Inflammatory macrophage treated with lipopolysaccharide for 1 hour (primary cell): ENCODE results near the gene TBC1D2.

Source experiments
- DNase-seq, 2 donors: peaks; one replicate each; pipeline ENCODE4 v3.0.0-alpha.2; 2020 to 2022

TBC1D2 gene

DNA sequence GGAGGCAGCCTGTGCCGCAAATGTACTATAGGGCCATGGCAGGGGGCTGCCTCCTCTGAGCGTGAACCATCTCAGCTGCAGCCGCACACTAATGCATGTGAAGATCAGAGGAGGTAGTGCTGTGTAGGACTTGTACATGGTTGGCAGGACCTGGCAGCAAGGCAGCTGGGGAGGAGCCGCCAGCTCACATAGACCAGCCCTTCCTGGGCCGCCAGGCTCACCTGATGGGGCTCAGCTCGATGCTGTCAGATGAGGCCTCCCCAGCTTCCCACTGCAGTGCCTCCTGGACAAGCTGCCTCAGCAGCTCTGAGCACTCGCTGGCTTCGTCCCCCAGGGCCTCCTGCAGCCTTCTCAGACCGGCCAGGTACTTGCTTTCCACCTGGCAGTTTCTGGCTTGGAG is 45.0 kb downstream of the TBC1D2 start:
- DNase-seq: no peak

DNA sequence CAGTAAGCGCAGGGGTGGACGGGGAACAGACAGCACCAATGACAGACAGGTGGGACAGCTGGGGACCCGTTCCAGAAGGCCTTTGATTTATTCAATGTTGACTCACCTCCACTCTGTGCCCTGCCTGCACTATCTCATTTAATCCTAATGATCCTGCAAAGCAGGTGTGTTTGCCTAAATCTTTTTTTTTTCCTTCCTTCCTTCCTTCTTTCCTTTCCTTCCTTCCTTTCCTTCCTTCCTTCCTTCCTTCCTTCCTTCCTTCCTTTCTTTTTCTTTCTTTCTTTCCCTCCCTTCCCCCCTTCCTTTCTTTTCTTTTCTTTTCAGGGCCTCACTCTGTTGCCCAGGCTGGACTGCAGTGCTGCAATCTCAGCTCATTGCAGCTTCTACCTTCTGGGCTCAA is 45.9 kb downstream of the TBC1D2 start:
- no peak for DNase-seq

DNA sequence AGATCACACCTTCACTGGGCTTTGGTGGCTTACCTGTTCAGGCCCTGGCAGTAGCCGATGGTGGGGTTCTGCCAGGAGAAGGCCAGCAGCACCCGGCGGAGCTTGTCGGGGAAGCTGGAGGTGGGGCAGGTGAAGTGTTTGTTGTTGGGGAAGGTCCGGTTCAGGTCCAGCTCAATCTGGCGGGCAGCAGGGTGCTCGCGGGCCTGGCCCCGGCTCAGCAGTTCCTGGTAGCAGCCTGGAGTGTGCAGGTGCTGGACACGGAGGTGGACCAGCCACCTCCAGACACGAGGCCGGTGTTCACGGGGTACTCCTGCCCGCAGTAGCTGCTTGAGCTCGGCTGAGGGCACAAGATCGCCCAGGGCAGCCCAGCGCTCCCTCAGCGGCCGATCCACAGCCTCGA is 46.8 kb downstream of the TBC1D2 start:
- no peak for DNase-seq

DNA sequence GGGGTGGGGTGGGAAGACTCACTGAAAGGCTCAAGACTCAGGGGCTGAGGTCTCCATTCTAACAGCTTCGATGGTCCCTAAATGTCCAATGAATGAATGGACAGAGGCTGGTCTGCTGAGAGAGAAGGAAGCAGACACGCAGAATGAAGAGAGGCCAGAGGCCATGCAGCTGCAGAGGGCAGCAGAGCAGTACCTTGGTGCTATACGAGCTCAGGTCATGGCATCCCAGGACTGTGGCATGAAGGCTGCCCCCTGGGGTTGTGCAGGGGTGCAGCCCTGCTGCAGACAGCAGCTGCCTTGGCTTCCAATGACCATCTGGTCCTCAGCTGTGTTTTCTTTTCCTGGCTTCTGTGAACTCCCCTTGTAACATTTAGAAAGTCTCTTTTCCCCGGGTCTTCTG is 47.8 kb downstream of the TBC1D2 start:
- no peak for DNase-seq

DNA sequence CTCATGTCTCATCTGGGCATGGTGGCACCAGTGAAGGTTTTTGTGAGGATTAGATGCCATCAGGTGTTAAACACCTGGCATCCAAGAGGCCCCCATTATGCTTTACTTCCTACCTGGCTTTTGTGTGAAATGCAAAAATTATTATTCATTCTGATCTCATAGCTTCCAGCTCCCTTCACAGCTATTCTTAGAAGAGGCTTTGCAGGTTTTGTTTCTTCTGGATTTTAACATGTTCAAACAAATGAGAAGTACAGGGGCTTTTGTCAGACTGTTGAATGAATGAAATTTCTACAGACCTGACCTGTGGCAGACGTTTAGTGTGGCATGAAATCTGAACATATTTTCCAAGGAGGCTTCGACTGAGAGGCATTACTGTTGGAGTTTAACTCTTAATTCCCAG is 48.7 kb downstream of the TBC1D2 start:
- no peak for DNase-seq

DNA sequence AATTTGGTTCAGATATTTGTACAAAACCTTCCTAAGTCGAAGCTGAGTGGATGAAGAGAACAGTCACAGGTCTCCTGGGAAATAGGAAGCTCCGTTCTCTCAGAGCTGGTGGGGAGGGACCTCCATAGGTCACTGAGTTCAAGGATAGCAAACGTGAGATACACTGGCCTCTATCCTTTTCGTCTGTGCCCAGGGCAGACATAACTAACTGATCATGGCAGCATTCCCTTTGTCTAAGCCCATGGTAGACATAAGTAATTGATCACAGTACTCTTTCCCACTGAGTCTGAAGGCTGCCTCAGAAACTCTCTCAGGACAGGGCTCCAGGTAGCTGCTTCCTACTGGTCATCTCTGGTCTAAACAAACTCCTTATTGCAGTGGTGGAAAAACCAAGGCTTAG is 50.8 kb downstream of the TBC1D2 start:
- DNase-seq: no peak

DNA sequence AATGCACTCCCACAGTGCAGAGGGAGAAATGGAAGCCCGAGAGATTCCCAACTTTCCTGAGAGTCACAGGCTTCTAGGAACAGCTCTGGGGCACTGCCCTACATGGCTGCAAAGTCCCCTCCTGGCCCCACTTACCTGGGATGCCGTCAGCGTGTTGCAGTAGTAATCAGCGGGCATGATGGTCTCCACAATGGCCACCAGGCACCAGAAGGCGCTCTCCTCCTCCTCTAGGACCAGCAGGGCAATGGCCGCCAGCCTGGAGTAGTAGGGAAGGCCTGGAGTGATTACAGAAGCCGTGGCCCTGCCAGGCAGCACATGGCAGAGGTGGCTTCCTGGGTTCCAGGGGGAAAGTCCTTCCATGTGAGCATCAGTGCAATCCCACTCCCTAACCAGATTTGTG is 52.3 kb downstream of the TBC1D2 start:
- no peak for DNase-seq

DNA sequence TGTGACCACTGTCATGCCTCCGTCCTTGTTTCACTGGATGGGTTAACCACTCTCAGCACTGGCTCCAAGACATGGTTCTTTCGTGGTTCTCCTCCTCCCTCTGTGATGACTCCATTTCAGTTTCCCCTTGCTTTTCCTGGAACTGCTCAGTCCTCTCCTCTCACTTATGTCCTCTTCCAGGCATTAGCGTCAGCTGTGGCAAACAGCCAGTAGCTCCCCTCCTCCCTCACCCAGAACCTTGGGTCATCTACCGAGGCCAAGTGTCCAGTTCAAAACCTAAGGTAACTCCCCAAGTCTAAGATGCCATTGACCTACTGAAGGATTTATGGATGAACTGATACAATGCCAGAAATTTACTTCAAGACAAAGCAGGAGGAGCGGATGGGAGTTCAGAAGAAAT is 53.2 kb downstream of the TBC1D2 start:
- DNase-seq: no peak

DNA sequence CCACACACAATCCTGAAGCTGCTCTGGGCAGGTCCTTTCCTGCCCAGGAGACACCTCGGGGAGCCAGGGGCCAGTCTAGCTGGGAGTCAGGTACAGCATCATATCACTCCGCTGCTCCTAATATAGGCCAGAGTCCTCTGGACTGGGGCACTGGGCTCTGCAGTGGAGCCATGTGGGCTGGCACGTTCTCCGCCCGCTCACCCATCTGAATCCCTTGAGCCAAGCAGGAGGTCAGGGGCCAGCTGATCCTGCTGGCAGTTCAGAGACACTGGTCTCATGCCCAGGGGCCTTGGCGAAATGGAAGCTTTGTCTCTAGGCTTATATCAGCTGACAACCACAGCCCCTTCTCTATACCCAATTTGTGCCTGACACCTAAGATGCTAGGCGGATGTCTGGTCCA is 53.7 kb downstream of the TBC1D2 start:
- no peak for DNase-seq

DNA sequence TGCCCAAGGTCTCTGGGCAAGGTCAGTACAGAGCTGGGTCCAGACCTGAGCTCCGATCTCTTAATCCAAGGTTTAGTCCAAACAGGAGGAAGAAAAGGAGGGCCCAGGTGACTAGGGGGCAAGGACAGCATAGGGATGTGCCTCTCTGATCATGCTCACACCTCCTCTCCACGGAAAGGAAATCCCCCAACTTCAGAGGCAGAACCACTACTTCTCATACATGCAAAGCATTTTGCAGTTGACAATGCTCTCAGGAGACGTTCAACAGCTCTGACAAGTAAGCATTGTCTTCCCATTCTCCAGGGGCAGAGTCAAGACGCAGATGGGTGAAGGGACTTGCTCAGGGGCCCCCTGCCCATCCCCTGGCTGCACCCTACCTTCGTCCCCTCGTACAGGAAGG is 54.3 kb downstream of the TBC1D2 start:
- no peak for DNase-seq

DNA sequence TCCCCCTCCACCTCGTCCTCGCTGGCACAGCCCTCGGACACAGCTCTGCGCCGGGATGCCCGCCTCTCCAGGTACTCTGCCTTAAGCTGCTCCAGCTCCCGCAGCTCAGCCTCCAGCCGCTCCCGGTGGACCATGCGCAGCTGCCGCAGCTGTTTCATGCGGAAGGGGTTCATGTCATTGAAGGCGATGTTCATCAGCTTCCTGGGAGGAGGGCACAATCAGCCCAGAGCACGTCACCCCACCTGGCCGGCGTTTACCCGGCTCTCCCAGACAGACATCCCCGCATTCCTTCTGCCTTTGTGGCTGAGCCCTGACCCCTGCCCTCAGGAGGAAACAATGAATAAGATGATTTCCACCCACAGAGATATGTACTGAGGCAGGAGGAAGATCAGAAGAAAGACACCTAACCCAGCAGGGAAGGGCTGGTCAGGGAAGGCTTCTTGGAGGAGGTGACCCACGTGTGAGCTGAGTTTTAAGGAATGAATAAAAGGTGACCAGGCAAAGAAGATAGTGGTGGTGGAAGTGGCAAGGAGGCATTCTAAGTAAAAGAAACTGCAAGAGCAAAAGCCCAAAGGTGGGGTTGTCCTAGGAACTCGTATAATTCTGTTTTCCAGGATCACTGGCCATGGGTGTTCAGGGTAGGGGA is 55.9 kb downstream of the TBC1D2 start:
- no peak for DNase-seq

DNA sequence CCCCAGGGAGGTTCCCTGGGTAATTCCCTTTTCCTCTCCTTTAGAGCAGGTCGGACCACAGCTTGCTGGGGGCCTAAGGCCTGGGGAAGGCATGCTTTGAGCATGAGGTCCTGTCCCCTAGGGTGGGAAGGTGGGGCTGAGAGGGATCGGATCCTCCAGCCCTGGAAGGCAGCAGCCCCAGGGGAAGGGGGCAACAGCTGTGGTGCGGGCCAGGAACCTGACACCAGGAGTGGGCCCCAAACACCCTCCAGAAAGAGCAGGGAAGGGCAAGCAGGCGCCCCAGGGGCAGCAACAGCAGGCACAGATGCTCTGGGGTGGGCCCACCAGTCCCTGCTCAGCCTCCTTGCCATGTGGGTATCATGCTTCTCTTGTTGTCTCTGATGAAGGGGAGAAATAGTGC is 59.8 kb downstream of the TBC1D2 start:
- no peak for DNase-seq

DNA sequence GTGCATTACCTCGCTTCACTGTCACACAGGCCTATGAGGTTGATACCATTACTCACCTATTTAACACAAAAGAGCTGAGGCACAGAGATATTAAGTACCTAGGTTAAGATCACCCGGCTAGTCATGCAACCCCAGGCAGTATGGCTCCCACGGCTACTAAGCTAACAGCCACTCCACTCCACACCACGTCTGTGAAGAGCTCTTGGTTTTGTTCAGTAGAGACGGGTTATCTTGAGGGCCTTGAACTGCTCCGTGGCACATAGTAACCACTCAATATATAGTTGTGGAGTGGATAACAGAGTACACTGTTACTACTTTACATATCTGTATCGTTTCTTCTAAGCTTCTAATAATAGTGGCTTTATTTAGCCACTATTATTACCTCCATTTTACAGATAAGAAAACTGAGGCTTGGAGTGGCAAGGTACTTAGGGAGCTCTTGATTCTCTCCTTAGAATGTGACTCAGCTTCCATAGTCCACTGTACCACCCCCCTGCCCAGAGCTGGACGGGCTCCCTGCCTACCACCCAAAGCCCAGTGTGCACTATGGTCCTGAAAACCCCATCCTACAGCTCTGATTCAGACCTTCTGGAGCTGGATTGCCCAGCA is 62.0 kb downstream of the TBC1D2 start:
- DNase-seq: no peak

DNA sequence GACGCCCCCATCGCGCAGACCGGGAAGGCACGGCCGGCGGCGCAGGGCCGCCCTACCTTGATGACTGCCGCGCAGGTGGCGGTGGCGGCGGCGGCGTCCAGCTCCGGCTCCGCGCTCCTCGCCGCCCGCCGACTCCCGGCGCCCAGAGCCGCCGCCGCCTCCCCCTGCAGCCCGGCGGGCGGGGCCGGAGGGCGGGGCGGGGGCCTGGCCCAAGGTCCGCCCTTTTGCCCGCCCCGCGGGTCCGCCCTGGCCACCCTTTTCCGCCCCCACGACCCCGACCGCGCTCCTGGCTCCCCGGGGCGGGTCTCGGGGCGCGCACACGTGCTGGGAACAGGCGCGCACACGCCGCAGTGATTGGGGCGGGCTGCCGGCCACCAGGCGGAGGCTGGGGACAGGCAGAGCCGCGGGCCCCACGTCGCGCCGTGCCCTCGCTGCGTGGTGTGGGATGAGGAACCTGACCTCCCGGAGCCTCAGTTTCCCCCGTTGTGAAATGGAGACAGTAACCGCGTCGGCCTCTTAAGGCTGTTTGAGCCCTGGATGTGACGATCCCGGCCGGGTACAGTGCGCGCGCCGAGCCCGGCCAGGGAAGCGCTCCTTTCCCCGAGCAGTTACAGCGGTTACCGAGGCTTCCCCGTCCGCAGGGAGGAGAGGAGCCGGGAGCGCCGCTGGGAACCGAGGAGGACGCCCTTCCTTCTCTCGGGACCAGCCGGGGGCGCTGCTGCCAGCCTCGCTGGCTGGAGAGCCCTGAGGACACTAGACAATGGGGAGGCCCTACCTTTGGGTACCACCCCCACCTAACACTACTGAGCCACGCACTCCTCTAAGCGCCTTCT is 62.7 kb downstream of the TBC1D2 start, which contains the start of gene CORO2A:
Gene CORO2A, minus strand, starts transcription at position 135 of the 833 bp plus-strand sequence. CDS start 34,977 bp downstream, outside the sequence.
- peak; percentile 55 to 61 for DNase-seq

DNA sequence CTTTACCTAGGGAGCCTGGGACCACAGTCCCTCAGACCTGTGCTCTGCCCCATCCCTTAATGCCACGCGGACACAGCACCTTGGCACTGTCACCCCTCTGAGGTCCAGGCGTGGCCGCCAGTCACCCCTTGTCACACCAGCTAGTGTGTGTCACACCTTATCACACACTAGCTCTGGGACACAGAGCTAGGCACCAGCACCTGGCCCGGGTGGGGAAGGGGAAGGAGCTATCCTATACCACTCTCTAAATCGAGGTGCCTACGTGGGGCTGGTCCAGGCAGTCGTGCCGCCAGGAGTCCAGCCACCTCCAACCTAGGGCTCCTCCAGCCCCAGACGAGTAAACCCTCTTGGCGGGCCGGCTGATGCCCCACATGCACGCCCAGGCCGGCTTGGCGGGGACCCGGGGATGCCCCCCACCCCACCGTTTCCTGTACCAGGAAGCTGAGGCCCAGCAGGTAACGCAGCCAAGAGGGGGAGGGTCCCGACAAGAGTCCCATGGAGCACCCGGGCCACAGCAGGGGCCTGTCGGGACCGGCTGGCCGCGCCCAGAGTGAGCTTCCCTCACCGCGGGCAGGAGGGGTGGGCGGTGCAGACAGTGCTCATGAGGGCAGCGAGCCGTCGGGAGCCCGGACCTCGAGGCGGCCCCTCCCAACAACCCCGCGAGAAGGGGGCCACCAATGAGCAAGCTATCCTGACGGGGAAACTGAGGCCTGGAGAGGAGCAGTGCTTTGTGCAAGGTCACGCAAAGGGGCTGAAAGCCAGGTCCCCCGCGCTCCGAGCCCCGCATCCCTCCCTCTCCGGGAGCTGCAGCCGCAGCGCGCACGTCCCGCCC is 63.6 kb downstream of the TBC1D2 start:
- peak; percentile 35 to 36 for DNase-seq

DNA sequence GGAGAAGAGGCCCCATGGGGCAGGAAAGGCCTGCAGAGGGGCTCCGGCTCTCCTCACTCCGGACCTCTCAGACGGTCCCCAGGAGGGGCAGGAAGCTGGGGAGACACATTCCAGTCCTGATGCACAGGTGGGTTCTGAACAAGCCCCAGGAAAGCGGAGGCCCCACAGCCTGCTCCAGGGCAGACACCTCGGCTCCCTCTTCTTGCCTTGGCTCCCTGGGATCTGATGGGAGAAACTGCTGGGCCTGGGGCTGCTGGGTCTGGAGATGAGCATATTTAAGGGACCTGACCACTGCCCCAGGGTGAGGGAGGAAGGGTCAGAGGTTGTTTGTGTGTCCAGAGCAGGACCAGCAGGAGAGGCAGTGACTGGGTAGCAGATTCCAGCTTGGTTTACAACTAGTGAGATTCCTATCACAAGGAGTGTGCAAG is 64.3 kb downstream of the TBC1D2 start:
- DNase-seq: no peak

DNA sequence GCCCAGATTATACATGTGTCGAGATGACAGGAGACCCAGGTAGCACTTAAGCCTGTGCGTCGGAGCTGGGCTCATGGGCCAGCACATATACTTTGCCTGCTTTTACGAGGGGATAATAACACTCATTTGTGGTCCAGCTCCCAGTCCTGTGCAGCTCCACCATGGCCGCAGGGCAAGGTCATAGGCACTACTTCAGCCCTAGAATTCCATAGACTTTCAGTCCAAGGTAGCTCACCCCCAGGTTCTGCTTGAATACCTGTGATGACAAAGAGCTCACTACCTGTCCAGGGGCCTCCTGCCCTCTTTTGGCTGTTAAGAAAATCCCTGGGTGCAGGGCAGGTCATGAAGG is 64.7 kb downstream of the TBC1D2 start:
- no peak for DNase-seq

DNA sequence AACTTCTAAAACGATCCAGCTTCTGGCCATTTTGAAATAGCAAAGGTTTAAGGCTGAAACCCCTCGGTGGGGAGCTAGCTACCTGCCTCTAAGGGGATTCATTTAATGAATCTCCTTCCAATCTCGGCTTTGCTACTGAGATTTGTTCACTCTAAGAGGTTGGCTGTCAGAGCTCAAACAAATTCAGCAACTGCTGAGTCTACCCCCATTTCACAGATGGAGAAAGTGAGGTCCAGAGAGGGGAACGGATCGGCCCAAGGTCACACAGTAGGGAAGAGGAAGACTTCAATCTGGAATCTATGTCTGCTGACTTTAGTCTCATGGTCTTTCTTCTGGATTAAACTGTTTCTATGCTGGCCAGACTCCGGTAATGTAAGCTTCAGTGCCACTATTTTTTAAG is 66.0 kb downstream of the TBC1D2 start:
- no peak for DNase-seq

DNA sequence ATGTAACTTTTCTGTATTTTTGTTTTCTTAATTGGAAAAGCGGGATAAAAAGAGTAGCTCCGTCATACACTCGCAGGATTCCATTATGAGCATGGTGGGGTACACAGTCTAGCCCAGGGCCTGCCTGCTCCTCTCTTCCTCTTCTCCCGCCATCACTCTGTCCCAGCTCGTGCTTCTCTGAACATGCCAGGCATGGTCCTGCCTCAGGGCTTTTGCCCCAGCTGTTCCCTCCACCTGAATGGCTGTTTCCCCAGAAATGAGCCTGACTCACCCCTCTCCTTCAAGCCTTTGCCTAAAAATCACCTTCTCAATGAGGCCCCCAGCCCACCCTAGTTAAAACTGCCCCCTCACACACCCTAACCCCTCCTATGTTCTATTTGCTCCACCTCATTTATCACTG is 67.5 kb downstream of the TBC1D2 start:
- no peak for DNase-seq

DNA sequence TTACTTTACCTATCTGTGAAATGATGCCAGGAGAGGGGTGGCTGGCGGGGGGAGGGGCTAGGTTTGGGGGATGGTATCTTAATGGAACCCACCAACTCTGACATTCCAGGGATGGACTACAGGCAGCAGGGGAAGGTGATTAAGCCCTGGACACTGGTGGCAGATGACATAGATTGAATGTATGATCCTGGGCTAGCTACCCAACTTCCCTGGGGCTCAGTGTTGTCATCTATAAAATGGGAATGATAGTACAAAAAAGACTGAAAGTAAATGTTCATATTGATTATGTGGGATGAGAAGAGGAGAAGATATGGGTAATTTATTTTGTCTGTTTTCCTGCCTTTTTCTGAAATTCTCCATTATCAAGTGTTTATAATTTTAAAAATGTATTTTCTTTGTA is 69.2 kb downstream of the TBC1D2 start:
- no peak for DNase-seq

DNA sequence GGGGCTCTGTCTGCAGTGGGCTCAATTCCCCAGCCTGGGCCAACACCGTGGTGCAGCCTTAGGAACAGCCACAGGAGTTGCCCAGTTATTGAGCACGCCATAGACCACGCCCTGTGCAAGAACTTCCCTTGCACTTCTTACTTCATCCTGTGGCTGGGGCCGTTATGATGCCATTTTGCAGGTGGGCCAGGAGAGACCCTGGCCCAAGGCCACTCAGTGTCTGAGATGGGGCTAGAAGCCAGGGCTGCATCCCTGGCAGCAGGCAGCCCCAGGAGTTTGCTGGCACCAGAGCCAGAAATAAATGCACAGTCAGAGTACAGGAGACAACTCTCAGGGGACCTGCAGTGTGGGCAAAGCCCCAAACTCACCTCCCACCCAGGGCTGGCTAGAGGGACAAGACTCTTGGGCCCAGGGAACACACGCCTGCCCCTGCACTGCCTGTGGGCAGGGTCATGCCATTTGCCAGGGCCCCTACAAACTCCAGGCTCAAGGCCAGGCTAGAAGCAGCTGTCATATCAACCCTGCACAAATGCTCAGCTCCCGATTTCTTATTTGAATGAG is 69.8 kb downstream of the TBC1D2 start:
- DNase-seq: no peak

DNA sequence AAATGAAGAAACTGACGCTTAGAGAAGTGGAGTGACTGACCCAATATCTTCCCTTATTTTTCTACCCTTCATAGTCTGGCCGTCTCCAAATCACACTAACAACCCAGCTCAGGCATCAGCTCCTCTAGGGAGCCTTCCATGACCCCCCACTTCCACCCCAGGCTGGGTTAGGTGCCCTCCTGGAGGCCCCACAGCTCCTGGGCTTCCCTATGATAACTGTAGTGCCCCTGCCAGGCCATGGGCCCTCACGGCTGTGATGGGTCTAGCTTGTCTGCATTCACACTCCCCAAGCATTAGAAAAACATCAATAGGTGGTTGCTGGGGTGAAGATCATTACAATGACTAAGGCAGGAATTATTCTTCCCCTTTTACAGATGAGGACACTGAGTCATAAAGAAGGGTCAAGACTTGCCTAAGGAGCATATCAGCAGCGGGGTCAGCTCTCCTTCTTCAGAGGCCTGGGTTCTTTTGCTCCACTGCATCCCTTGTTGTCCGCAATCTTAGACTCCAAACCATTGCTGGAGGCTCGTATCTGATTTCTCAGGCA is 70.4 kb downstream of the TBC1D2 start:
- no peak for DNase-seq

DNA sequence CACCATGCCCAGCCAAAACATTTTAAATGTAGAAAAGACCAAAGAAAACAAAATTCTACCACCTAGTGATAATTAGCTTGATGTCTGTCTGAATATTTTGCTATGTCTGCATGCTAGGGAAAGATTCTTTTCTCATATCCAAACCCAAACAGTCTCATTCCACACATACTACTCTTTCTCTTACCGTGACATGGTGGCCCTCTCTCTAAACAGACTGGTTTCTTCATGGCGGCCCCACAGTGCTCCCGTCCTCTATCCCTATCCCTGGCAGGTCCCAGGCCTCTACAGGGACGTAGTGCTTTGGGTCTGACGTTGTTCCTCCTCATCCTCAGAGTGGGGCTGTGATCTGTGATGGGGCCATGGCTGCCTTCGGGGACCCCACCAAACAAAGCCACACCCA is 71.1 kb downstream of the TBC1D2 start:
- DNase-seq: no peak
